ENCODE data around the gene CYP26B1.

- TF ChIP-seq CTCF (IDR thresholded peaks at IDR 0.05): no peak
- TF ChIP-seq POLR2A (IDR thresholded peaks at IDR 0.05): no peak
Observed at GRCh38 chr2:72128843-72129227, 18.8 kb downstream of the CYP26B1 start.
